Measurements from ENCODE around the gene TMEM181. TPM values are rescaled to one million over a fixed set of nuclear protein-coding genes. Genes with fewer than 3 reads are reported as not detected.
"Not testable (repeated sequence)": the region's sequence is repeated elsewhere in the genome, so short reads cannot be mapped to it uniquely, and the experiment has no call there.

TMEM181 gene
- total RNA-seq, 1 donor from 2014 or later = 35.3 TPM

GRCh38 chr6:158521759-158522158 is 38.1 kb upstream of the TMEM181 start:
- Histone ChIP-seq H3K36me3 (ENCODE audit: control insufficient read depth, insufficient read depth, low read length) (no peaks in the 10 kb centered on the region), H3K27me3 (ENCODE audit: control insufficient read depth, insufficient read depth, low read length) (no peaks in the 10 kb centered on the region), H3K4me3 (ENCODE audit: low read depth, low read length) (no peak overlapping the region)
- DNase-seq (ENCODE audit: low read depth) (no peak), FAIRE-seq (no peak)
- no peak for TF ChIP-seq CTCF (IDR thresholded peaks at IDR 0.05; ENCODE audit: insufficient read depth, low read length, severe bottlenecking)

GRCh38 chr6:158522616-158523015 is 37.3 kb upstream of the TMEM181 start:
- FAIRE-seq (no peak), DNase-seq (ENCODE audit: low read depth) (no peak)
- H3K27me3 ChIP-seq (ENCODE audit: control insufficient read depth, insufficient read depth, low read length) = no peaks in the 10 kb centered on the region
- H3K36me3 ChIP-seq (ENCODE audit: control insufficient read depth, insufficient read depth, low read length) = no peaks in the 10 kb centered on the region
- no peak overlapping the region for H3K4me3 ChIP-seq (ENCODE audit: low read depth, low read length)
- TF ChIP-seq CTCF (IDR thresholded peaks at IDR 0.05; ENCODE audit: insufficient read depth, low read length, severe bottlenecking) = no peak

GRCh38 chr6:158524311-158524710 is 35.6 kb upstream of the TMEM181 start:
- H3K27me3 ChIP-seq (ENCODE audit: control insufficient read depth, insufficient read depth, low read length) = no peaks in the 10 kb centered on the region
- FAIRE-seq (no peak), DNase-seq (ENCODE audit: low read depth) (no peak)
- H3K4me3 ChIP-seq (ENCODE audit: low read depth, low read length) = no peak overlapping the region
- TF ChIP-seq CTCF (IDR thresholded peaks at IDR 0.05; ENCODE audit: insufficient read depth, low read length, severe bottlenecking) = no peak
- H3K36me3 ChIP-seq (ENCODE audit: control insufficient read depth, insufficient read depth, low read length) = no peaks in the 10 kb centered on the region

GRCh38 chr6:158527858-158528257 is 32.0 kb upstream of the TMEM181 start:
- not testable (repeated sequence) for FAIRE-seq; H3K36me3 ChIP-seq (ENCODE audit: control insufficient read depth, insufficient read depth, low read length); DNase-seq (ENCODE audit: low read depth); H3K27me3 ChIP-seq (ENCODE audit: control insufficient read depth, insufficient read depth, low read length); H3K4me3 ChIP-seq (ENCODE audit: low read depth, low read length)

GRCh38 chr6:158528826-158529225 is 31.1 kb upstream of the TMEM181 start:
- H3K4me3 ChIP-seq (ENCODE audit: low read depth, low read length) = no peak overlapping the region
- no peak for FAIRE-seq

GRCh38 chr6:158529629-158530028 is 30.3 kb upstream of the TMEM181 start:
- H3K27me3 ChIP-seq (ENCODE audit: control insufficient read depth, insufficient read depth, low read length) = no peaks in the 10 kb centered on the region
- no peaks in the 10 kb centered on the region for H3K36me3 ChIP-seq (ENCODE audit: control insufficient read depth, insufficient read depth, low read length)
- FAIRE-seq (peak; percentile 76), DNase-seq (ENCODE audit: low read depth) (no peak)
- H3K4me3 ChIP-seq (ENCODE audit: low read depth, low read length) = no peak overlapping the region
- no peak for TF ChIP-seq CTCF (IDR thresholded peaks at IDR 0.05; ENCODE audit: insufficient read depth, low read length, severe bottlenecking)

More at GRCh38 chr6:158528826-158529225, 31.1 kb upstream of the TMEM181 start:
- DNase-seq (ENCODE audit: low read depth) = no peak
- Histone ChIP-seq H3K27me3 (ENCODE audit: control insufficient read depth, insufficient read depth, low read length) (no peaks in the 10 kb centered on the region), H3K36me3 (ENCODE audit: control insufficient read depth, insufficient read depth, low read length) (no peaks in the 10 kb centered on the region)
- no peak for TF ChIP-seq CTCF (IDR thresholded peaks at IDR 0.05; ENCODE audit: insufficient read depth, low read length, severe bottlenecking)
